ENCODE data around the gene CHSY1.
"Not testable (repeated sequence)": the region's sequence is repeated elsewhere in the genome, so short reads cannot be mapped to it uniquely, and the experiment has no call there.

The CHSY1 gene

GRCh38 chr15:101217446-101217845 lies 34.4 kb downstream of the CHSY1 start:
- no peak for TF ChIP-seq CTCF (conservative IDR thresholded peaks at IDR 0.05; ENCODE audit: low read depth, low read length)
- no peak overlapping the region for H3K4me3 ChIP-seq (ENCODE audit: low read depth, low read length)
- no peak for DNase-seq (ENCODE audit: low read depth)

GRCh38 chr15:101216100-101216499 lies 35.7 kb downstream of the CHSY1 start:
- DNase-seq (ENCODE audit: low read depth), result no peak
- no peak overlapping the region for H3K4me3 ChIP-seq (ENCODE audit: low read depth, low read length)
- no peak for TF ChIP-seq CTCF (conservative IDR thresholded peaks at IDR 0.05; ENCODE audit: low read depth, low read length)

GRCh38 chr15:101215681-101216080 lies 36.2 kb downstream of the CHSY1 start:
- no peak for TF ChIP-seq CTCF (conservative IDR thresholded peaks at IDR 0.05; ENCODE audit: low read depth, low read length)
- no peak for DNase-seq (ENCODE audit: low read depth)
- no peak overlapping the region for H3K4me3 ChIP-seq (ENCODE audit: low read depth, low read length)

- H3K4me3 ChIP-seq (ENCODE audit: low read depth, low read length); DNase-seq (ENCODE audit: low read depth): not testable (repeated sequence)
These were observed 37.3 kb downstream of the CHSY1 start for GRCh38 chr15:101214435-101215097.

- no peak for DNase-seq (ENCODE audit: low read depth)
- no peak for TF ChIP-seq CTCF (conservative IDR thresholded peaks at IDR 0.05; ENCODE audit: low read depth, low read length)
These were observed 38.3 kb downstream of the CHSY1 start for GRCh38 chr15:101213570-101213969.

GRCh38 chr15:101213147-101213546 lies 38.7 kb downstream of the CHSY1 start:
- no peak overlapping the region for H3K4me3 ChIP-seq (ENCODE audit: low read depth, low read length)
- TF ChIP-seq CTCF (conservative IDR thresholded peaks at IDR 0.05; ENCODE audit: low read depth, low read length), result no peak
- no peak for DNase-seq (ENCODE audit: low read depth)

More at GRCh38 chr15:101213570-101213969, 38.3 kb downstream of the CHSY1 start:
- no peak overlapping the region for H3K4me3 ChIP-seq (ENCODE audit: low read depth, low read length)

- no peak for TF ChIP-seq CTCF (conservative IDR thresholded peaks at IDR 0.05; ENCODE audit: low read depth, low read length)
- no peak for DNase-seq (ENCODE audit: low read depth)
- H3K4me3 ChIP-seq (ENCODE audit: low read depth, low read length), result no peak overlapping the region
These were observed 40.0 kb downstream of the CHSY1 start for GRCh38 chr15:101211897-101212296.
